ENCODE data around the gene CALML3. TPM values are rescaled to one million over a fixed set of nuclear protein-coding genes. Genes with fewer than 3 reads are reported as not detected.

The CALML3 gene
- total and polyA plus RNA-seq, 7 donors = 0.03 TPM; not detected in 6

GRCh38 chr10:5527332-5528200 is 2.8 kb downstream of the CALML3 start:
- TF ChIP-seq CTCF (IDR thresholded peaks at IDR 0.05) = no peak
- H3K27me3 ChIP-seq (ENCODE audit: insufficient read depth in 3 of 3, low read length in 2 of 3) = no peaks in the 10 kb centered on the region
- H3K9me3 ChIP-seq = no peaks in the 10 kb centered on the region
- intact Hi-C loops (cut with DNase I) = no loop called here
- DNase-seq (peak in 1 of 2 donors; percentile 27), ATAC-seq (no peak)
- no peak overlapping the region for H3K27ac ChIP-seq
- H3K4me3 ChIP-seq = no peak overlapping the region
- H3K36me3 ChIP-seq (ENCODE audit: insufficient read depth in 1 of 2, low read depth in 1 of 2) = no peaks in the 10 kb centered on the region
- H3K4me1 ChIP-seq = no peaks in the 10 kb centered on the region
- 83 to 90% (median 87%) methylated on average over 10 of the region's 10 CpGs for WGBS, 3 donors

GRCh38 chr10:5528989-5529701 is 4.4 kb downstream of the CALML3 start:
- 86 to 88% (median 88%) methylated on average over 11 of the region's 11 CpGs for WGBS, 3 donors
- Histone ChIP-seq H3K4me3 (no peak overlapping the region), H3K27ac (no peak overlapping the region), H3K36me3 (ENCODE audit: insufficient read depth in 1 of 2, low read depth in 1 of 2) (no peaks in the 10 kb centered on the region), H3K4me1 (no peaks in the 10 kb centered on the region), H3K27me3 (ENCODE audit: insufficient read depth in 3 of 3, low read length in 2 of 3) (no peaks in the 10 kb centered on the region), H3K9me3 (no peaks in the 10 kb centered on the region)
- peak in 1 of 2 donors; percentile 28 for DNase-seq
- no peak for ATAC-seq
- TF ChIP-seq CTCF (IDR thresholded peaks at IDR 0.05) = no peak
- intact Hi-C loops (cut with DNase I) = no loop called here

- Histone ChIP-seq H3K9me3 (no peaks in the 10 kb centered on the region), H3K27ac (no peak overlapping the region), H3K27me3 (ENCODE audit: insufficient read depth in 3 of 3, low read length in 2 of 3) (no peaks in the 10 kb centered on the region), H3K36me3 (ENCODE audit: insufficient read depth in 1 of 2, low read depth in 1 of 2) (no peaks in the 10 kb centered on the region), H3K4me3 (no peak overlapping the region), H3K4me1 (no peaks in the 10 kb centered on the region)
- TF ChIP-seq CTCF (IDR thresholded peaks at IDR 0.05) = no peak
- 42 to 60% (median 43%) methylated on average over 7 of the region's 7 CpGs for WGBS, 3 donors
- ATAC-seq (no peak), DNase-seq (peak in 1 of 2 donors; percentile 6)
- intact Hi-C loops (cut with DNase I) = no loop called here
These were observed 5.1 kb downstream of the CALML3 start for GRCh38 chr10:5529702-5530411.

GRCh38 chr10:5530412-5530806 is 5.6 kb downstream of the CALML3 start:
- no peak overlapping the region for H3K27ac ChIP-seq
- no peaks in the 10 kb centered on the region for H3K27me3 ChIP-seq (ENCODE audit: insufficient read depth in 3 of 3, low read length in 2 of 3)
- peak in 1 of 2 donors; percentile 32 for DNase-seq
- 94 to 97% (median 96%) methylated on average over 5 of the region's 5 CpGs for WGBS, 3 donors
- intact Hi-C loops (cut with DNase I) = no loop called here
- ATAC-seq = no peak
- no peak overlapping the region for H3K4me3 ChIP-seq
- no peaks in the 10 kb centered on the region for H3K9me3 ChIP-seq
- H3K4me1 ChIP-seq = no peaks in the 10 kb centered on the region
- TF ChIP-seq CTCF (IDR thresholded peaks at IDR 0.05) = no peak
- H3K36me3 ChIP-seq (ENCODE audit: insufficient read depth in 1 of 2, low read depth in 1 of 2) = no peaks in the 10 kb centered on the region
